ENCODE data around the gene MACROD1.
"Not testable (repeated sequence)": the region's sequence is repeated elsewhere in the genome, so short reads cannot be mapped to it uniquely, and the experiment has no call there.

The MACROD1 gene

GRCh38 chr11:64052436-64052835 is 113.5 kb downstream of the MACROD1 start:
- TF ChIP-seq CTCF (IDR thresholded peaks at IDR 0.05), result no peak
- TF ChIP-seq ZFX (IDR thresholded peaks at IDR 0.05; ENCODE audit: borderline replicate concordance), result no peak
- no peak overlapping the region for H3K27ac ChIP-seq

GRCh38 chr11:64051297-64051696 is 114.6 kb downstream of the MACROD1 start:
- TF ChIP-seq CTCF (IDR thresholded peaks at IDR 0.05) (no peak), ZFX (IDR thresholded peaks at IDR 0.05; ENCODE audit: borderline replicate concordance) (no peak)
- no peak overlapping the region for H3K27ac ChIP-seq

DNA sequence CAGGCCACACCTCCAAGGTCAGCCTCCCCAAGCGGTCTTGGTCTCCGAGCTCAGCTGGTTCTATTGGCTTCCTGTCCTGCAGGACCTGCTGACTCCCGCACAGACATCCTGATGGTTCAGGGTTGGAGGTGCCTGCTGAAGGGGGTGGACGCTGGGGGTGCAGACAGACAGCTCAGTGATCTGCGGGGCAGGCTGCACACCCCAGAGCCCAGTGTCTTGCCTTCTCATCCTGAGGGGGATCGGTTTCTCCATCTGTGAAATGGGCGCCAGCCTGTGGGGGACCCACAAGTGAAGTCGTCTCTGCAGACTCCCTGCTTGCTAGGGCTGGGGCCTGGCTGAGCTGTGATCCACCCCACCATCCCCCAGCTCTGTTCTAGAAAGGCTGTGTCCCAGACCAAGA is 116.4 kb downstream of the MACROD1 start:
- H3K27ac ChIP-seq, result no peak overlapping the region
- TF ChIP-seq CTCF (IDR thresholded peaks at IDR 0.05), result no peak
- TF ChIP-seq ZFX (IDR thresholded peaks at IDR 0.05; ENCODE audit: borderline replicate concordance), result no peak

DNA sequence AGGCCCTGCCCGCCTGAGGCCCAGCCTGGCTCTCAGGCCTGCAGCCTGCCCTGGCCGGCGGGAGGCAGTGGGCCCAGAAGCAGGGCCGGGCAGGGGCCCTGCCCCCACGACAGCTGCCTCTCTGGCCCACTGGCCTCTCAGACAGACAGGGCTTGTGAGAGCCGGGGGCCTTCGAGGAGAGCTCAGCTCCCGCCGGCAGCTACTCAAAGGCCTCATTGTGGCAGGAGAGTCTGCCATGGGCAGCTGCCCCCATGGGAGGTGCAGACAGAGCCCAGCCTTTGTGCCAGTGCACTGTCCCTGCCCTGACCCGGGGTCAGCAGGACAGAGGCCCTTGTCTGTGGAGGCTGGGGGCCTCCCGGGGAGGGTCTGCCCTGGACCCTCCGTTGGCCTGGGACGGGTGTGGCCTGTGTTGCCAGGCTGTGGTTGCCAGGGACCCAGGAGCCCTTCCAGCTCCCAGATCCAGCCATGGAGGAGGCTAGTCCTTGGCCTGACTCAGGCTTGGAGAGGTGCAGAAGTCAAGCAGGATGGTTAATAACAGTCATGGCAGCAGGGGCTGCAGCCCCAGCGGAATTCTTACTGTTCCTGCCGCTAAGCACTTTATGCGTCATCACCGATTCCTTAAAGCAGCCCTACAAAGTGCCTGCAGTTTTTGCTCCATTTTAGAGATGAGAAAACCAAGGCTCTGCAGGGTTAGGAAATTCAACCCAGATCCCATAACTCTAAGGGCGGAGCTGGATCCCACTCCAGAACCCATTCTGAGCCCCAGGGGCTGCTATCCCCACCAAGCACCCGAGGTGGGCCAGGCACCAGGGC is 117.7 kb downstream of the MACROD1 start:
- H3K27ac ChIP-seq, result no peak overlapping the region
- TF ChIP-seq ZFX (IDR thresholded peaks at IDR 0.05; ENCODE audit: borderline replicate concordance) (no peak), CTCF (IDR thresholded peaks at IDR 0.05) (no peak)

DNA sequence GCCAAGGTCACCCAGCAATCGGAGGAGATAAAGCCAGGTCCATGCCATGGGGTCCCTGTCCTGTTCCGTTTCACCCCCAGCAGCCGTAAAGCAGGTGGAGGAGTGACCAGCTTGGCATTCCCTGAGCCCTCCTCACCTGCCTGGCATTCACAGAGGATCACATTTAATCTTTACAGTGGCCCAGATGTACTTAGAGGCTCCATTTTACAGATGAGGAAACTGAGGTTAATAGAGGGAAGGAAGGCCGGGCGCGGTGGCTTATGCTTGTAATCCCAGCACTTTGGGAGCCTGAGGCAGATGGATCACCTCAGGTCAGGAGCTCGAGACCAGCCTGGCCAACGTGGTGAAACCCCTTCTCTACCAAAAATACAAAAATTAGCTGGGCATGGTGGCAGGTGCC is 118.5 kb downstream of the MACROD1 start:
- not testable (repeated sequence) for H3K27ac ChIP-seq

DNA sequence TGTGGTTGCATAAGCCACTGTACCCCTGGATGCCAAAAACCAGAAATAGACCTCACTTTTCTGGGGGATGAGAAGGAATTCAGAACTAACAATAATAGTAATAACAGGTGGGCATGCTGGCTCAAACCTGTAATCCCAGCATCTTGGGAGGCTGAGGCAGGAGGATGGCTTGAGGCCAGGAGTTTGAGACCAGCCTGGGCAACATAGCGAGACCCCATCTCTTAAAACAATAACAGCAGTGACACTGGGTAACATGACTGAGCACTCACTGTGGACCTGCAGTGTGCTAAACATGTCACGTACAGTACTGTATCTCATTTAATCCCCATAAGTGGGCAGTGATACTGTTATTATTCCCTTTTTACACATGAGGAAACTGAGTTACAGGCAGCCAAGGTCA is 120.2 kb downstream of the MACROD1 start:
- TF ChIP-seq ZFX (IDR thresholded peaks at IDR 0.05; ENCODE audit: borderline replicate concordance), result no peak
- no peak for TF ChIP-seq CTCF (IDR thresholded peaks at IDR 0.05)

DNA sequence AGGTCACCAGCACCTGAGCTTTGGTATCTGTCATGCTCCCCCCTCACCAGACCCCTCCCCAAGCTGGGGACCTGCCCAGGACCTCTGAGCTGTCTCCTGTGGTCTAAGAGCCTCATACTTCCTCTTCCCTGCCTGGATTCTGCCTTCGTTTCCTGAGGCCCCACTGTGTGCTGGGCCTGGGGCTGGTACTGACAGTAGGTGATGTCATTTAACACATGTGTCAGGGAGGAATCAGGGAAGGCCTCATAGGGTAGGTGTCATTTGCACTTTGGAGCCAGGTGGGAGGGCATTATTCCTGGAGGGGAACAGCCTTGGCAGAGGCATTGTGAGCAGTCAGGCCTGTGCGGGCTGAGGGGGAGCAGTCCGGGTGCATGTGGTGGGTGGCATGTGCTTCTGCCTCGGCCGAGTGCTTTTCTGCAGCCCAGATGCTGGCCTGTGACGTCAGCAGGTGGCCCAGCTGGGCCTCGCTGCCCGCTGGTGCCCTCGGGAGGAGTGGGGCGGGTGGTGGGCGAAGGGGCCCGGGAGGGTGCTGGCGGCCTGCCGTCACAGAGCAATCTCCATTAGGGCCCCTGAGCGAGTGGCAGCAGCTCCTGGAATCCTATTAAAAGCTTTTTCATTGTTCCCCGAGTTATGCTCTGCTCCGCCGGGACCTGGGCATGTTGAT is 121.1 kb downstream of the MACROD1 start:
- TF ChIP-seq ZFX (IDR thresholded peaks at IDR 0.05; ENCODE audit: borderline replicate concordance) (no peak), CTCF (IDR thresholded peaks at IDR 0.05) (no peak)
- H3K27ac ChIP-seq, result no peak overlapping the region

More for the DNA sequence above, 120.2 kb downstream of the MACROD1 start:
- H3K27ac ChIP-seq, result no peak overlapping the region
